Prostate gland (tissue), 2 donors: ENCODE results near the gene VPS39.

Experiments used
- POLR2A ChIP-seq: fragments of 450-650 bp; IDR thresholded peaks from one replicate; pipeline ENCODE4 v1.6.1; 2016; ENCODE audit warnings: antibody characterized with exemption, mild to moderate bottlenecking
- POLR2AphosphoS5 ChIP-seq: sonication (generic); formaldehyde crosslinking; IDR thresholded peaks from one replicate; pipeline ENCODE4 v1.6.1; 2017; ENCODE audit warnings: antibody characterized with exemption
- TF ChIP-seq, protein P1 (sequence below), 4 experiments: fragments of 200-600 bp in 2 of 4; fragments of 450-650 bp in 2 of 4; sonication (generic) in 2 of 4; IDR thresholded peaks; 1 replicate in 3 of 4; 2 replicates in 1 of 4; pipeline ENCODE4 v1.5.1; 2016 to 2019; ENCODE audit warnings: antibody characterized with exemption in 4 of 4, mild to moderate bottlenecking in 2 of 4, moderate library complexity in 2 of 4

DNA sequence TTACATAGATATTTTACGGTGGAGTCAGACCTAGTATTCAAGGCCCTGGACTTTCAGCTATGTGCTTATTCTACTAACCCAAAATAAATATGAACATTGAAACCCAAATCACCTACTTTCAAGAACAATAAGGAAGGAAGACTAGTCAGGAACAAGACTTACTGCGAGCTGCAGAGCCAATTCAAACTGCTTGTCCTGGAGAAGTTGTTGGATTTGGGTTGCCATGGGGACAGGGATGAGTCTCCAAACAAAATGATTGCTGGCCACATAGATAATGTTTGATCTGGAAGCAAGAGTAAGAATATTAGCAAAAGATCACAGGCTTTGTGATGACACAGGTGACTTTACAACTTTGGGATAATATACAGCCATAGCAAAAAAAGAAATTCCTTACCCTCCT is 30.0 kb downstream of the VPS39 start:
- TF ChIP-seq, protein P1, sequence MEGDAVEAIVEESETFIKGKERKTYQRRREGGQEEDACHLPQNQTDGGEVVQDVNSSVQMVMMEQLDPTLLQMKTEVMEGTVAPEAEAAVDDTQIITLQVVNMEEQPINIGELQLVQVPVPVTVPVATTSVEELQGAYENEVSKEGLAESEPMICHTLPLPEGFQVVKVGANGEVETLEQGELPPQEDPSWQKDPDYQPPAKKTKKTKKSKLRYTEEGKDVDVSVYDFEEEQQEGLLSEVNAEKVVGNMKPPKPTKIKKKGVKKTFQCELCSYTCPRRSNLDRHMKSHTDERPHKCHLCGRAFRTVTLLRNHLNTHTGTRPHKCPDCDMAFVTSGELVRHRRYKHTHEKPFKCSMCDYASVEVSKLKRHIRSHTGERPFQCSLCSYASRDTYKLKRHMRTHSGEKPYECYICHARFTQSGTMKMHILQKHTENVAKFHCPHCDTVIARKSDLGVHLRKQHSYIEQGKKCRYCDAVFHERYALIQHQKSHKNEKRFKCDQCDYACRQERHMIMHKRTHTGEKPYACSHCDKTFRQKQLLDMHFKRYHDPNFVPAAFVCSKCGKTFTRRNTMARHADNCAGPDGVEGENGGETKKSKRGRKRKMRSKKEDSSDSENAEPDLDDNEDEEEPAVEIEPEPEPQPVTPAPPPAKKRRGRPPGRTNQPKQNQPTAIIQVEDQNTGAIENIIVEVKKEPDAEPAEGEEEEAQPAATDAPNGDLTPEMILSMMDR (IDR thresholded peaks at IDR 0.05): no peak
- TF ChIP-seq POLR2A (no peak), POLR2AphosphoS5 (peak; percentile 65)
